CD4-positive, alpha-beta T cell treated with Interleukin-1 beta for 1 hour (primary cell): ENCODE measurements around the gene ITPR2.
"Not testable (repeated sequence)": the region's sequence is repeated elsewhere in the genome, so short reads cannot be mapped to it uniquely, and the experiment has no call there.

ENCODE experiments used
- DNase-seq, 2 donors: peaks; one replicate each; pipeline ENCODE4 v3.0.0-alpha.2; 2020 to 2022

Gene ITPR2

DNA sequence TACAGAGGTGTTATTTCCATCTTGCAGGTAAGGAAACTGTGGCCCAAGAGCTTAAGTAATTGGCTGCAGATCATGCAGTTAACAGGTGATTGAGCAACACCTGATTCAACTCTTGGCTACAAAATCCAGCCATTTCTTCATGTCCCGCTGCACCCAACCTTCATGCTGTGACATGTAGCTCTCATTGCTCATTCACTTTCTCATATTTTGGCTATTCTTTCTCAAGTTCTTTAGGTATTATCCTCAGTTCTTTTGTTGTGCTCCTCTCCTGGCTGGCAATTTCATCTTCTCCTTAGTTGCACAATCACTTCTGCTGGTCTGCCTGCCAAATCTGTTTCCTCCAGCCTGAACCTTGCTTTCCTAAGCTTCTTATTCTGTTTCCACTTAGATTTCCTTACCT lies 336.8 kb downstream of the ITPR2 start:
- no peak for DNase-seq

DNA sequence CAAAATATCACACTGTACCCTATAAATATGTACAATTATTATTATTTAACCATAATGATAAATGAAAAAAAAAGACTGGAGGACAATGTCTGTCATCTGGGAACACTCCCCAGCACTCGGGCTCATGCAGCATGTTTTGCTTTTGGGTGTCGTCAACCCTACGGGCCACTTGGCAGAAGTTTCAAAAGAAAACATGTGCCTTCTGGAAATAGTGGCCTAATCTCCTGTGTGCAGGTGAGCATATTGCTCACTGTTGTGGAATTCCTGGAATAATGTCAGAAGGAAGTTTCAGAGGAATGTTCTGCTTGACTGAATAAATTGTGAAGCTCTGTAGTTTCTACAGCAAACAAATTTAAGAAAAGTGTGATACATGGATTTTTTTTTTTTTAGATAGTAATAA lies 339.3 kb downstream of the ITPR2 start:
- no peak for DNase-seq

DNA sequence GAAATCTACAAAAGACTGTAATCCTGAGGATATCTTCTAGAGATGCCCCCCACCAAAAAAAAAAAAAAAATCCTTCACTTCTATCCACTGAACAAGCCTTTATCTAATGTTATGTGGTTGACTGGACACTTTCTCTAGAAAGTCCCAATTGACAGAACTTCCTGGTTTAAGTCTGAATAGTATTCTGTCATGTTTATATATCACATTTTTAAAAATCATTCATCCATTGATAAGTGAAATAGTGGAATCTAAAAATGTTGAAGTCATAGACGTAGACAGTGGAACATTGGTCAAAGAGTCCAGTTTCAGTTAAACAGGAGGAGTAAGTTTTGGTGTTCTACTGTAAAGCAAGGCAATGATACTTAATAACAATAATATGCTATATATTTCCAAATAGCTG lies 340.6 kb downstream of the ITPR2 start:
- no peak for DNase-seq

DNA sequence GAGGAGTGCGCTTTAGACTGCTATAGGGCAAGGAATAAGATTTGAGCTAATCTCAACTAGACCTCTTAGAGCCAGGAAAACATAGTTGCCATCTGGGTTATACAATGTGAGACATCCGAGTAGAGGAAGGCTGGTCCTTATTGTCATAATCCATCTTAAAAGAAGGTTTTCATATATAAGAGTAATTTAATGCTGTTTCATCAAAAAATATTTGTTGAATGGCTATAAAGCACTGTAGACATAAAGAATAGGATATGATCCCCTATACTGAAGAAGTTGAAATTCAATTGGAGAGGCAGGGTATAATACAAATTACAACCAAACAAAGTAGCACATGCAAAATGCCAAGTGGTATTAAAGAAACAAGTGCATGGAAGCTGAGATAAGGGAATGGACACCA lies 343.1 kb downstream of the ITPR2 start:
- DNase-seq, result no peak

DNA sequence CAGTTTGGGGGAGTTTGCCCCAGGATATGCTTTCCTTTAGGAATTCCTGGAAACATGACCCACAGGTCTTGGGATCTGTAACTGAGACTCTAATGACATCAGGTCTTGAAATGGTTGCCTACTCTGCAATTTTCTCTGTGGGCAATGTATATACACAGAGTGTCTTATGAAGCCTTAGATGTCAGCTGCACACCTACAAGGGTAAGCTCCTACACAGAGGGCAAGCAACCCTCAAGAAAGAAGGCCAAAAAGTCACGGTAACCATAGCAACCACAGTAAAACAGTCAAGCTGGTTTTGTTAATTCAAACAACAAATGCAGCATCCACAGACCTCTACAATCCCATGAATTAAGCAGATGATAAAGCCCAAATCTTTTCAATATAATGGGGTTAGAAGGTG lies 344.6 kb downstream of the ITPR2 start:
- no peak for DNase-seq

DNA sequence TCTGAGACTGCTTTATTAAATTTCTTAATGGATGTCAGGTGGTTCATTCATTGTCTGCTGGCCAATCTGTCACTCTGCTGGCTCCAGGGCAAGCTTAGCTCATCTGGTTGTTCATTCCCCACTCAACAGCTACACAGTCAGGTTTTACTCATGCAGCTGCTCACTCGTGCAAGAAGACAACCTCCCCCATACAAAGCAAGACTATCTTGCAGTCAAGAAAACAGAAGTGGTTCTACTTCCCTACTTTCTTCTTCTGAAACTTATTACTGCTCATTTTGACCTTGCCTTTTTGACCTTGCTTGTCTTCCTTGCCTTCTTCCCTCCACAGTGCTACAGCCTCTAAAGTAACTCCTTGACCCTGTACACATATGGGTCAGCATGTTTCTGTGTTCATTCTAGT lies 359.7 kb downstream of the ITPR2 start:
- DNase-seq, result peak in 1 of 2 donors; percentile 26

DNA sequence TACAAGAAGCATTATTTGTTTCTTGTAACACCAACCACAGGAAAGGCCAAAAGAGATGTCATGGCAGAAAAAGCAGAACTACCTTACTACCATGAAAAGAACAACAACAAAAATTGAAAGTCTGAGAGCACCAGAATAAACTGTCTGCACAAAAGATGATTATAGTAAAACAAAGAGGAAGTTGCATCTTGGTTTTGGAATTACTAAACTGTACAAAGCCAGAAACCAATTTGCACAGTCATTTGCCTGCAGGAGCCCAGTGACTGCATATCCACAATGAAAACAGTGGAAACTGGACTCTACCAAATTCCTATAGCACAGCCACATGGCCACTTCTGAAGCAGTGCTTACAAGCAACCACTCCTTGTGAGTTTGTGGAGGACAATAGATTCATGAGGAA lies 361.4 kb downstream of the ITPR2 start:
- peak; percentile 1 to 4 for DNase-seq

DNA sequence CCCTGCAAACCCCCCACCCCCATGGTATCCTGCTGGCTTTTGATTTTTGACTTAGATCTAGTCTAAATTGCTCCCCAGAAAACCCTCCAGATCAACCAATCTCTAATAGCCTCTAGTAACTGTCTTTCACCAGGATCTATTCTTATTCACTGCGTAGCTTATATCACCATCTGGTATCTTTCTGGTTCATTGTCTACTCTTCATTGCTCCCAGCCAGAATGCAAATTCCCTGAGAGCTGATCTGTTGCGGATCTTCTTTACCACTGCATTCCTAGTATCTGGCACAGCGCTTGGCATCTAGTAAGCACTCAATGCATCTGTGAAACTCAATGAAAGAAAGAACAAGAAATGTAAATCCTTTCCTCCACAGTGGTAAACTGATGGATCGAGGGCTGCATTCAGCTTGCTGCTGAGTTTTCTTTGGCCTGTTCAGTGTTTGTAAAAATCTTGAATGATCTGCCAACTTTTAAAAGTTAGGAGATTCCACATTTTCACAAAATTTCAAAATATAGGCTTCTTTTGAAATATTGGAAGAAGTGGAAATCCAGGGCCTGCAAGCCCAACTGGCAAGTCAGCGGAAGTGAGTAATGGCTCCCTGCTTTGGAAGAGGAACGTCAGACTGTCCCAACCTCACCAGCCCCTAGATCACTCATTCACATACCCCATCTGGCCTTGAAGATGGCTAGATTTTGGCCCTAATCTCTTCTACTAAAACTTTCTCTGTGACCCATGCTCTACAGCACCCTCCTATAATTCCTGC lies 363.4 kb downstream of the ITPR2 start:
- DNase-seq, result no peak

DNA sequence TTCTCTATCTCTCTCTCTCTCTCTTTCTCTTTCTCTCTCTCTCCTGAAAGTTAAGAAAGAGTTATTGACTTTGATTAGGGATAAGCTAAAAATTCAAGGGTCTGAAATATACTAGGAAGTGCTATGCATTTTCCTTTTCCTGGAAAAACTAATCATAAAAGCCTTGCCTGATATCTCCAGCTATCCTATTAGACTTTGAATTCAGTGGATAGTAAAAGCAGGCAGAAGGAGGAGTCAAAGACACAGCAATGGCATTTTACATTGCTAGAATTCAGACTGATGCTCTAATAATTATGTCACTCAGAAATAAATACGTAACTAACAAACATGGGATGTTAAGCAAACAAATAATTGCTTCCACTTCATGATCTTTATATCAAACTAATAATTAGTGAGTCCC lies 365.6 kb downstream of the ITPR2 start:
- no peak for DNase-seq

DNA sequence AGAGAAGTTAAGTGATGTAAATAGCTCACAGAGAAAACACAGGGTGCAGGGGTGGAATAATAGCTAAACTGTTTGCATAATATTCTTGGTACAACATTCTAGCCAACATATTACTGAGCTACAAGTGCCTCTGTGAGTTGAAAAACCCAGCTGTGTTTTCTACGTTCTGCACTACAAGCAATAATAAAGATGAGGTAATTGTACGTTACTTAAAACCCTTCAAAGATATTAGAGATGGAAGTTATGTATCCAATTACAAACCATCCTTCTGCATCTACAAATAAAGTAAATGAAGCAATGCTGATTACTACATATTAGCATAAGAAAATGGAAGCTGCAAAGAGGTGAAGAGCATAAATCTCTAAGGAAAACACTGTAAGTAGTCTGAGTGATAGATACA lies 366.3 kb downstream of the ITPR2 start:
- no peak for DNase-seq

DNA sequence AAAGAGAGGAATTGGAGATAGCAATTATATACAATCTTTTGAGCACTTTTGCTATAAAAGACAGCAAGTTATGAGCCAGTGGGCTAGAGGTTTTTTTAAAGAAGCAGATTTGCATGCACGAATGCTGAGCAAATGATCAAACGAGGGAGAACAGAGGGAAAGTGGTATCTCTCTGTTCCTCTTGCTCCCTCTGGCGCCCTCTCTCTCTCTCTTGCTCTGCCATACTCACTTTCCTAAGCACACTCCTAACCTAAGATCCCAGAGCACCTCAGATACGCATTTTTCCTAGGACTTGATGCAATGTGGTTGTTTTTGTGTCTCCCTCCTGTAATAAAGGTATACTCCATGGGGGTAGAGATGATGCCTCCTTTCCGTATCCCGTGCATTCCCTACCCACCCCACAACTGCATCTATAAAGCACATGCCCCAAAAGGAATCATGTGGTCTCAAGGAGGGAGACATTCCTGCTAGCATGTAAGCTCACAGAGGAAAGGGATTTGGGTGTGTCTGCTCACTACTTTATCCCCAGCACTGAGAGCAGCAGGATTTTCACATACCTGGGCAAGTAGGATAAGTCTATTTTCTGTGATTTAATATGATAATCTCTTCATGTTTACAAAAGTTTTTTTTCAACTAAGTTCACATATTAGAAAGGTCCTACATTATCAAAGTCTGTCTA lies 367.4 kb downstream of the ITPR2 start:
- no peak for DNase-seq

DNA sequence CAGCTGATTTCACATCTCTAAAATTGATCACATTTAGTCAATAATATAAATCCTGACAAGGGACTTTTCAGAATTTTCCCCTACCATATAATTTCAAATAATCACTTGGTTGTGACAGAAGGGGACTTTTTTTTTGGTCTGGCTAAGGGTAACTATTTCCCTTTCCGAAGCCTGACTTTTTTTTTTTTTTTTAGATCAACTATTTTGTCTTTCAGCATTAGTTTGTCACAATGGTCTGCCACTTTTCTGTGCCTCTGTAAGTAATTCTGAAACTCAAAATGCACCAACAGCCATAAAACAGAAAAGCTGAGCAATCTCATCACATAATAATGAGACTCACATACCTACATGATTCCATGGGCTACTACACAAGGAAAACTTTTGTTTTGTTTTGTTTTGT lies 371.2 kb downstream of the ITPR2 start:
- no peak for DNase-seq

DNA sequence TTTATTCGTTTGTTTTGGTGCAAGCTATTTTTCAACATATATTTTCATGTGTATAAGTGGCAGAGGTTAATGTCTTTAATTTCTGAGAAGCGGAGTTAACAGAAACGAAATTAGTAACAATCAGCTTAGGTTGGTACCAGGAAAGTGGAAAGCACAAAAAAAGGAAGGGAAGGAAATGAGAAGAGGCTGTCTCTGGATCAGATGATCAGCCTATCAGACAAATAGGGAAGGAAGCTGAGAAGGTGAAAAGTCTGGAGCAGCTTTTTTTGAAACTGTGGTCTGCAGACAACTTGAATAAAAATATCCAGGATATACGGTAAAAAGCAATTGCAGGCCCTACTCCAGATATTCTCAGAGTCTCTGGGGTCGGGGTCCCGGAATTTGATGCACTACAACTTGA lies 372.6 kb downstream of the ITPR2 start:
- DNase-seq, result no peak

DNA sequence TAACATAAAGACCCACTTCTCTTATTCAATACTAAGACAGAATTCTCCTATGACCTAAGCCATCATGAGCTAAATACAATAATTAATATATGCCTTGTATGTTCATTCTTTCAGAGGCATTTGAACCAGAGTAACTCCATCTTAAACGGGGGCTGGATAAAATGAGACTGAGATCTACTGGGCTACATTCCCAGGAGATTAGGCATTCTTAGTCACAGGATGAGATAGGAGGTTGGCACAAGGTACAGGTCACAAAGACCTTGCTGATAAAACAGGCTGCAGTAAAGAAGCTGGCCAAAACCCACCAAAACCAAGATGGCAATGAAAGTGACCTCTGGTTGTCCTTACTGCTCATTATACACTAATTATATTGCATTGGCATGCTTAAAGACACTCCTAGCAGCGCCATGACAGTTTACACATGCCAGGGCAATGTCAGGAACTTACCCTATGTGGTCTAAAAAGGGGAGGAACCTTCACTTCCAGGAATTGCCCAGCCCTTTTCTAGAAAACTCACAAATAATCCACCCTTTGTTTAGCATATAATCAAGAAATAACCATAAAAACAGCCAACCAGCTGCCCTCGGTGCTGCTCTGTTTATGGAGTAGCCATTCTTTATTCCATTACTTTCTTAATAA lies 376.9 kb downstream of the ITPR2 start:
- no peak for DNase-seq

DNA sequence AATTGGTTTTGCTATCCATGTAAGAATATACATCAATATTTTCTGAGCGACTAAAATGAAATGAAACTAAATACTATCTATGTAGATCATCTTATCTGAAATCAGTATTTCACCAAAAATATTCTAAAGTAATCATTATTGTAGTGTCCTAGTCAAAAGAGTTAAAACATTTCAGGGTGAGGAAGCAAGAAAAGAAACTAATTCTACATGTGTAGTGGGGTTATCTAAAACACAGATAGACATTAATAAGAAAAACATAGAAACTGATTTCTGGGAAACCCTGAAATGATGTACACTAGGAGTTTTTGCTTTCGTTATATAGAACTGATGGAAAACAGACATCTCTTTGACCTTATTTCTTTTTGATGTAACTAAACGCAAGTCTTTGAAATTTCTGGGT lies 379.7 kb downstream of the ITPR2 start:
- DNase-seq, result no peak

DNA sequence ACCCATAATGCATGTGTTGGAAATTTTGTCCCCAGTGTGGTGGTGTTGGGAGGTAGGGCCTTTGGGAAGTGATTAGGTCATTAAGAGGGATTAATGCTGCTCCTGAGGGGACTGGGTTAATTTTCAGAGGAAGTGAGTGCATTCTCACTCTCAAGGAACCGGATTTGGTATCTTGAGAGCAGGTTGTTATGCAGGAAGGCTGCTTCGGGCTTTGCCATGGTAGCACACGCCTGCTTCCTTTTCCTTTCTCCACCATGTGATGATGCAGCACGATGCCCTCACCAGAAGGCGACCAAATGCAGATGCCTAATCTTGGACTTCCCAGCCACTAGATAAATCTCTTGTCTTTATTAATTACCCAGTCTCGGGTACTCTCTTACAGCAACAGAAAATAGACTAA lies 380.5 kb downstream of the ITPR2 start:
- no peak for DNase-seq

DNA sequence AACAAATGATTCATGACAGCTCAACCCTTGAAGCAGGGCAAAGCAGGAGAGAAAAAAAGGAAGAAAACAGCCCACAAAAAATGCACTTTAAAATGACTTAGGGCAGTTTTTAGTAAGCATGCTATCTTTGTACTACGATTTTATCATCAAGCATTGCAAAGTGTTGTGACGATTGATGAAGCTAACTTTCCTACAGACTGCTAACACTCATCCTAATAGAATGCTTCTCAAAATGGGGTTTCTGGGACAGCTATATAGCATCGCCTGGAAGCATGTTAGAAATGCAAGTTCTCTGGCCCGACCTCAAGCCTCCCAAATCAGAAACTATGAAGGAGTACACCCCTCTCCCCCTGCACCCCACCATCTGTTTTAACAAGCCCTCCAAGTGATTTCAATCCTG lies 381.2 kb downstream of the ITPR2 start:
- DNase-seq, result no peak

DNA sequence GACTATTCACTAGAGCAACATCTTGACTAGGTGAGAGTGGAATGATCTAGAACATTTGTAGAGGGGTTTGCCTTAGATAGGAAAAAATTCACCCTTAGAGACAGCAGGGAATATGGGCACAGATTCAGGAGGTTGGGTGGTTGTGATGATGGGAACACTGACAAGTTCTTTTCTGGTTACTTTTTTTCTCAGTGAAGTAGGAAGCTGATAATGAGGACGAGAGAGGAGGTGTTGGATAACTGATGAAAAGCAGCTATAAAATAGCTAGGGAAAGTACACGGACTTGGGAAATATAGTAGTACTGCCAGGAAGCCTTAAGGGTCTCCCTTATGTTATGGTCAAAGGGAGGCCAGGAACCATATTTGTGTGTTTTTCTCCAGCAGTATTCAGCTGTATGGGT lies 387.1 kb downstream of the ITPR2 start:
- no peak for DNase-seq

DNA sequence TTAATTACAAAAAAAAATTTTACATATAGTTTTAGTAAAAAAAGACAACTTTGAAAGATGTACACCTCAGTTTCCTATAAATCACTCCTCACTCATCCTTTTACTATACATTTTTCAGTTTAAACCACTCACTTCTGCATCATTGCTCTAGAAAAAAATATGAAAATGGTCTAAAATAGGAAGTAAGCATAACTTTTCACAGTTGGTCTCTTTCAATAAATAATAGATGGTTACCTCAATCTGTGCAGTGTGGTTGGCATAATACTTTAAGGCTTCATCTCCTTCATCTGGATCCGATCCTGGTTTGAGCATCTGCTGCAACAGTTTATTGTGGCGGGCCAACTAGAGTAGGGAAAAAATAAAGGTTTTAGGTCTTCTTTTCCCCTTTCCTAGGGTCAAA lies 389.7 kb downstream of the ITPR2 start:
- no peak for DNase-seq

DNA sequence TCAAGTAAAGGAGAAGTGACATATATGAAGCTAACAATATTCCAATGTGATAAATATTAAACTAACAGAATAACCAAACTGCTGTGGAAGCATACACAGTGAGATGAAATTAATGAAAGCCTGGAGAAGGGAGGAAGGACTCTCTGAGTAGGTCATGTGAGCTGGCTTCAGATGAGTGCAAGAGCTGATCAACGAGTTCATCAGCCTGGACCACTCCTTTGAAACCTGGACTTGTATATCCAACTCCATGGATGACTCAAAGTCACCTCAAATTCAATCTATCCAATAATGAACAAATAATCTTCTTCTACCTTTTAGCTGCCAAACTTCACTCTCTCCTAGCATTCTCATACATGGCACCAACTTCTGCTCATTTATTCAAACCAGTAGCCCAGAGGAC lies 391.6 kb downstream of the ITPR2 start:
- no peak for DNase-seq

DNA sequence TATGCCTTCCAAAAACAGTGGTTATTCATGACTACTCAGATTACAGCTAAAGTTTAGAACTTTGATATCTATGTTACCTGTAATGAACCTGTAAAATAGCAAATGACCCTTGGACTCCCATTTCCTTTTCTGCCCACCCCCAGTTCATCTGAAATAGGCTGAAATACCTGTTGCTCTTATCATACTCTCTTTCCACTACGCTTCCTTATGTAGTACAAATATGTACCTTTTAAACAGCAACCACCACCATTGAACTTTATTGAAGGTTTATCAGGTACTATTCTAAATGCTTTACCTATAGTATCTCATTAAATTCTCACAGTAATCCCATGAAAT lies 398.0 kb downstream of the ITPR2 start:
- DNase-seq, result no peak

DNA sequence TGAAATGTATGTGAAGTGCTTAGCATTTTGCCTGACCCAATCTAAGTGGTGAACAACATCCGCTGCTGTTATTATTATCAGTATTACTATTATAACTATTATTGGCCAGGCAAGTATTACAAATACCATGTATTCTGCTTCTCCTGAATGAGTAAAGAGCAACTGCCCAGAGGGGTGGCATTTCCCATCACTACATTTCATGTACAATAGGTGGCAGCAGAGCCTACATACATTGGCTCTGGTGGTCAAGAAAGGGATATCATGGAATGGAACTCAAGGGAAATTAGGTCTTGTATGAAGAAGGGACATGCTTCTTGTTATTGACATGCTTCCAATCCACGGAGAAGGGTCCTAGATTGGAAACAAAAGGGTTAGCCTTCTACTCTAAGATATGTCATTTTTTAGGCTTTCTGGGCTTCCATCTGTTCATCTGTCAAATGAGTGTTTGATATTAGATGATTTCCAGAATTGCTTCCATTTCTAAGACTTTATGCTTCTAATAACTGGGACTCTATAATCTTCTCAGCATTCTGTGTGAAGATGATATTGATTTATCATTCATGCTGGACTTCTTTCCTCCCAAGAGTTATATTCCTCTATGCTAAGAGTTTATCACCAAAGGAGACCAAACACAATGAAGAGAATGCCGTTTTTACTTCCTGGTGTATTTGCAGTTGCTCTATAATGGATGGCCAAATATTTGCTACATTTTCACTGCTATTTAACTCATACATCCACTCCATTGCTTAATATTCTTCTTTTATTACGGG lies 398.5 kb downstream of the ITPR2 start:
- DNase-seq, result peak; percentile 4 to 13

DNA sequence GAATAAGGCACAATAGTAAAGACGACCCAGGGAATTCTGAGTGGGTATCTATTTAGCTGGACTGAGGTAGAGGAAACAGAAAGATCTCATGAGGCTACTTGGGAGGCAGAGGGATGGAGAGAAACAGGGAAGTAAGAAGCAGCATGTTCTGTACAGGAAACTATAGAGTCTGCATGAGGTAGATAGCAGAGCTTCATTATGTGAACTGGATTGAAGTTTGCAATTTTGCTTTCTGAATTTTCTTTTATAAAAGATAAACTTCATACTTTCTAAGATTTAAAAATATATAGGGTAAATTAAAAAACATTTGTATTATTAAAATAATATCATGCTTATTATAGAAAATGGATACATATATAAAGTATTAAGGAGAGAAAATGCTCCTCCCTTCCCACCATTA lies 399.3 kb downstream of the ITPR2 start:
- DNase-seq, result not testable (repeated sequence)

DNA sequence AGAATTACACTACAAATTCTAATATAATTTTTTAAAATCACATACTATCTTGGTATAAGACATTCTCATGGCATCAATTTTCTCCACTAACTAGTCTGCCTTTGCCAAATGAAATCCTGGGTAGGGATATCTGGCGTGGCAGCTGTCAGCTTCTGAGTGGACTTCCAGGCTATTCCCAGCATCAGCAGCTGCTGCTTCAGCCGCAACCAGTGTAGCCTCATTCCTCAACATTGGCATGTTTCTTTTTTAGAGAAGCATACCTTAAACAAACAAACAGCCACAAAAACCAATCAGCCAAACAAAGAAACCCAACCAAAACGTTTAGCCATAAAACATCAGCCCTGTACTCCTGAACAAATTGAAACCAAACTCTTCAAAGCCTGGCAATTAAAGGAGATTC lies 401.8 kb downstream of the ITPR2 start:
- DNase-seq, result no peak
